GM18868 (cell line): ENCODE measurements around the gene PAK5.

Experiments
- ATAC-seq: cut with Tn5 transposase; IDR thresholded peaks from one replicate; pipeline ENCODE4 v1.9.1; 2021; ENCODE audit warnings: mild to moderate bottlenecking, moderate library complexity; ENCODE audit not compliant: unreplicated experiment

Gene PAK5

DNA sequence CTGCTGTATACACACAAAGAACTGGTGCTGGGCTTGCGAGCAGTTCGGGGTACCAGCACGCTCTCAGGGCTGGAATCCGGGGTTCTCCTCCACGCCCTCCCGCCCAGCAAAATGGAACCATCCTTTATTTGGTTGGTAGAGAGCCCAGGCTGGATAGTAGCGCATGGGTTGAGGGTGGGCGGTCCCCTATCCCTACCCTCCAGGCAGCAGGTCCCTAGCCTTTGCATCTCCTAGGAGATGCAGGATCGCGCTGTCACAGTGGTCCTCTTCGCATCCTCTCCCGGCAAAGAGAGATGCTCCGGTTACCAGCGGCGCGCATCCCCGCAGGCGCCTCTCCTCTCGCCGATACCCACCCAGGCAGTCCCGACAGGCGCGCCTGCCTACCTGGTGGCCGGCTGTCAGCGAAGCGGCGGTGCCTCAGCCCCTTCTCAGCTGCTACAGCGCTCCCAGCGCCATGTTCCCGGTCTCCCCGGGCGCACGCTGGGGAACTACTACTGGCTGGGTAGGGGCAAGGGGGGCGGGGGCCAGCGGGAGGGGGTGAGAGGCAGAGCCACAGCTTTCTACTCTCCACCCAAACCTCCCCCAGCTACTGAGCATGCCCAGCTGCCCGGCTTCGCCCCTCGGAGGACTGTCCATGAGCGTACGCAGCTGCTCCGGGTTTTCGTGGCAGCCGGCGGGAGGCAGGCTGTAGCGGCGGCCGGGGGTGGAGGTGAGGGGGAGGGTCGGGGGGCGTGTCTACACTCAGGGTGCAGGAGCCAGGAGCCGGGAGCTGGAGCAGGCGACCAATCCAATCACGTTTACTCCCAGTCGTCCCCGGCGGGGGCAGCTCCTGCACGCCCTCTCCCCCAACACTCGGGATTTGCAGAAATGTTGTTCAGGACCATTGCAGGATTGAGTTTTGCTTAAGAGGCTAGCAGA lies at the start of gene PAK5:
Gene PAK5, minus strand, starts transcription at position 699 of the 918 bp plus-strand sequence. CDS start 194,748 bp downstream, outside the sequence.
- ATAC-seq = no peak

DNA sequence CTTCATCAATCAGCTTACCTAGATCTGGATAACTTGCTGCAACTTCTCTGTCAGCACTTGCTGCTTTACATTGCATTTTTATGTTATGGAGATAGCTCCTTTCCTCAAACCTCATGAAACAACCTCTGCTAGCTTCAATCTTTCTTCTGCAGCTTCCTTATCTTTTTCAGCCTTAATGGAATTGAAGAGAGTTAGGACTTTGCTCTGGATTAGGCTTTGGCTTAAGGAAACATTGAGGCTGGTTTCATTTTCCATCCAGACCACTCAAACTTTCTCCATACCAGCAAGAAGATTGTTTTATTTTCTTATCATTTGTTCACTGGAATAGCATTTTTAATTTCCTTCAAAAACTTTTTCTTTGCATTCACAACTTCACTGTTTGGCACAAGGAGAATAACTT lies 48.8 kb upstream of the PAK5 start:
- ATAC-seq = no peak

DNA sequence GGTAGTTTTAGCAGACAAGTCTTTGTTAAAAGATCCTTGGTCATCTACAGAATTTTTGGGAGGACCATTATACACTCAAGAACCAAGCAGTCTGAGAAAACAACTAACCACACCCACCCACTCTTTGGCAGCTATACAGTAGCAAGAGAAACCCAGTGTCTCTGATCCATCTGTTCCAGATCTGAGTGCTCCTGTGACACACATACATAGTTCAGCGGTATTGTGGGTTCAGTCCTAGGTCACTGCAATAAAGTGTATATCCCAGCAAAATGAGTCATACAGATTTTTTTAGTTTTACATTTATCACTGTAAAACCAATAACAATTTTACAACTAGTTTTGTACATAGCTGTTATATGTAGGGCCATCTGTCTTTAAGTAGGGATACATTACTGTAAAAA lies 47.4 kb upstream of the PAK5 start:
- ATAC-seq = no peak

DNA sequence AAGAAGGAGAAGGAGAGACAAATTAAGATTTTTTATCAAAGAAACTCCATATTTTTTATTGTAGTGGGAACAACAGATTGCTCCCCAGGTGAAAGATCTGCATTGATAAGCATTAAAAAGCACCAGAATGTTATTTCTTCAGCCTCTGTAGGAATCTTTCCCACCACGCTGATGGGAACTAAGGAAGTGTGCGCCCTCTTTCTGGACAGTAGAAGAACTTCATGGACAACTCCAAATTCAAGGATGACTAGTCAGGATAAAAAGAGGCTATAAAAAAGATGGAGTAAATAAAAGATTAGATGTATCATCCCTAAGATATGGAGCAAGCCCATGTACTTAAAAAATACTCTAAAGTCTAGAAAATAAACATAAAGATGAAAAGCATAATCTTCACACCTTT lies 45.8 kb upstream of the PAK5 start:
- no peak for ATAC-seq

DNA sequence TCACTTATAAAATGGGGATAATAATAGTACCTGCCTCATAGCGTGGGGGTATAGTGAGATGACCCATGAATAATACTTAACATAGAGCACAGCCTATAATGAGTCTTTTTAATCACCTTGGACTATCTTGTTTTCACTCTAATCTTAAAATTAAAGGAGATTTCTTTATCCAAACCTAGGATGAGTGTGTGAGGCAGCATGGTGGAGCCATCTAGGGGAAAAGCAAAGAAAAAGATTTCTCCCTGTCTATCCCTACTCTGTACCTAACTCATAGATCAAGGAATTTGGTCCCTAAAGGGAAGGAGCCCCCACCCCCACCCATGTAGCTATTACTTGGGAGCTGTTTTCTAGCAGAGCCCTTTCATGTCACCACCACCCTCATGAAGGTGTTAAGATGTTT lies 45.2 kb upstream of the PAK5 start:
- no peak for ATAC-seq

DNA sequence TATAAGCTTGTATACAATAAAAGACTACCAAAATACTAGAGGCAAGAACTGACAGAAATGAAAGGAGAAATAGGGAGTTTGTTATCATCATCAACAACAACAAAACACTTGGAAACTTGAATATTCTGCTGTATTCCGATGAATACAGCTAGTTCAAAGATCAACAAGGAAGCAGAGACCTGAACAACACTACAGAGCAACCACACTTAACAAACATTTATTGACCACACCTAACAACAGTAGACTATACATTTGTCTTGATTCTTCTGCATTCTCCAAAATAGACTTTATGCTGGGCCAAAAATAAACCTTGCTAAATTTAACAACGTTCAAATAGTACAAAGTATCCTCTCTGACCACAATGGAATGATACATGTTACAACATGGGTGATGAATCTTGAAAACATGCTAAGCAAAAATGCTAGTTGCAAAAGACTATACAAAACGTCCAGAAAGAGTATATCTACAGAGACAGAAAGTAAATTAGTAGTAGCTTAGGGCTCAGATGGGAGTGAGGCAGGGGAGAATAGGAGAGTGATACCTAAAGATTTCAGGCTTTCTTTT lies 39.1 kb upstream of the PAK5 start:
- no peak for ATAC-seq

DNA sequence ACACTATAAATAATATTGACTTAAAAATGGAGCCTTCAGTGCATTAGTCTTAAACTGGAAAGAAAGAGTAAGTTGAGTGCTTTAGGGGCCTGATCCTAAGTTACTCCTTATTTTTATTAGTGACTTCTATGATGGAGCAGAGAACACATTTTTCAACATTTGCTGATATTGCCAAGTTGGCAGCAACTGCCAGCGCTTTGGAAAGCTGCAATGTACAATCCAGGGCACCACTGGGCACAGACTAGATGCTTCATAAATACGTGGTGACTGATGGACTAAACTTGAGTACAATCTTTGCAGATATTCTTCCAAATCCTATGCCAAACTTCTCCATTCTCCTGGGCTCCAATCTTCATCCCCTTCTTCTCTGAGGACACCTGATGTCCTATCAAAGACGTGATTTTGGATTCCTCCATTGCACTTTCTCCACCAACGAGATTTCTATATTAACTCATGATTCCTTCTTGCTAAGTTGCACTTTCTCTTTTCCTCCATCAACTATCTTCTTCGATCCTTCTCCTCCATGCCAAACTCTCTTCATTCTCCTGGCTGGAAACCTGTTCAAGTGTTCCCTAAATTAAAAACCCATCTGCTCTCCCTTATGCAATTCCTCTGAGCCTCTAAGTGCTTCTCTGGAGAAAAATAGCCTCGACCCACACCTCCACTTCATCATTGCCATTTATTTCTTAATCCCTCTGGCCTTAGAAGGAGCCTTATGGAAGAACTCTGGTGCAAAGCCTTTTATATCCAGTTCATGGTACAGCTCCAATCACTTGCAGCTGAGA lies 28.5 kb upstream of the PAK5 start:
- no peak for ATAC-seq

DNA sequence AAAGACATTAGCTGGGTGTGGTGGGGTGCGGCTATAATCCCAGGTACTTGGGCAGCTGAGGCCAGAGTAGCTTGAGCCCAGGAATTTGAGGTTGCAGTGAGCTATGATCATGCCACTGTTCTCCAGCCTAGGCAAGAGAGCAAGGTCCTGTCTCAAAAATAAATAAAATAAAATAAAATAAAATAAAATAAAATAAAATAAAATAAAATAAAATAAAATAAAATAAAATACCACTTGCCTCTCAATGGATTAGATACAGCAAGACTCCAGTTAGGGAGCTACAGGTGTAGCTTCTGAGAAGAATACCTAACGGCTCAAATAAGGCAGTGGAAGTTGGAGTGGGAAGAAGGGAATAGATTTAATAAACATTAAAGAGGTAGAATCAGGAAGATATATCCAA lies 13.7 kb upstream of the PAK5 start:
- ATAC-seq = no peak

DNA sequence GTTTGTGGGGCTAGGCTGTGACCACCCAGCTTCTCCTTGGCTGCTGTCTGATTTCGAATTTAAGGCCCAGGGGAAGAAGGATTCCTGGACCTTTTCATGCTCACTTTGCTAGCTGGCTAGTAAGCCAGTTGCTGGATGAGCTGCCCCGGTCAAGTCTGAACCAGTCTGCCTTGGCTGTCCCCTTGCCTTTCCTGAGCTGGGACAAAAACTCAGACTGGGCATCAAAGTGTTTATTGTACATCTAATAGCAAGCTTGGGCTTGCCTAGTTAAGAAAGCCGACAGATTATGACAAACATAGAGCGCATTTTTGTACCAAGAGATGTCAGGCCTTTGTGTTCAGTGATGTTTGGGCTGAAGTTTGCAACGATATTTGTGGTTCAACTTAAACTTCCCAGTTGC lies 750 bp upstream of the PAK5 start:
- ATAC-seq = no peak

DNA sequence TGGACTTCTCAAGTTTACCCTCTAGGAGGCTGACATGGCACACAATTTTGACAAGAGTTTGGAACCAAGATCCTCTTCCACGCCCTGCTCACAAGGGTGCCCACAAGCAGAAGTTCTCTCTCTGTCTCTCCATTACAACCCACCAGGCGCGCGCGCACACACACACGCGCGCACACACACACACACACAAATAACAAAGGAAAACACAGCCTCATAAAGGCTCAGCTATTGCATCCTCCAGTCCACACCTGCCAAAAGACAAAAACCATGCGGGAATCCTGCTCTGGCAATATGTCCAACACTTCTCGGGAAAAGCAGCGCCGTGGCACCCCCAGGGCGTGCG lies 870 bp downstream of the PAK5 start:
- no peak for ATAC-seq

DNA sequence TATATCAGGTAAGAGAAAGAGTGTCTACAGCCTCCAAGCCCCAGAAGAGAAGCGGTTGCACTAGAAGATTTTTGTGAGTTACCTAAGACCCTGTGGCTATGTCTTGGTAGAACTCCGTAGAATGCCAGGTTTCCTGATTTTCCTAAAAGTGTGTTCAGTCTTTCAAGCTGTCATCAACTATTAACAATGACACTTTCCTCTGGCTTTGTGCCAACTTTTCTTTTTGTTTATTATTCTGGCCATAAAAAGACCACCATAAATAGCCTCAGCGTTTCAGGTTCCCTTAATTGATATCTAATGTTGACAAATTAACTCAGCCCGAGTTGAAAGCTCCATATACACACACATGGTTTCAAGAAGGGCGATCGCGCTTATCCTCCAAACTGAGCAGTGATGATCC lies 1.2 kb downstream of the PAK5 start:
- no peak for ATAC-seq

DNA sequence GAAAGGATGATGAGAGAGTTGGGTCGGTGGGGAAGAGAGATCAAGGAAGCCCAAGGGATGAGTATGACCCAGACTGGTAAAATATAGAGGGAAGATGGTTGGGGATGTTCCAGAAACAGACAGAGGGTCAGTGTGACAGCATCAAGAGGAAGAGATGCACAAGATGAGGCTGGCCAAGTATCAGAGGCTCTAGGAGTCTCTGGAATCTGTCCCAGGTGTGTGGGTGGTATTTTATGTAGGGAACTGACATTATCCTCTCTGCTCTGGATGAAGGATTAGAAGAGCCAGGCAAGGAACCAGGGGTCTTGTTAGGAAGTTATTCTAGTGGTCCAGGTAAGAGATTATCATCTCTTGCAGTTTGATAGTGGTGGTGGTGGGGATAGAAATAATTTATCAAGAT lies 3.6 kb downstream of the PAK5 start:
- ATAC-seq = no peak

DNA sequence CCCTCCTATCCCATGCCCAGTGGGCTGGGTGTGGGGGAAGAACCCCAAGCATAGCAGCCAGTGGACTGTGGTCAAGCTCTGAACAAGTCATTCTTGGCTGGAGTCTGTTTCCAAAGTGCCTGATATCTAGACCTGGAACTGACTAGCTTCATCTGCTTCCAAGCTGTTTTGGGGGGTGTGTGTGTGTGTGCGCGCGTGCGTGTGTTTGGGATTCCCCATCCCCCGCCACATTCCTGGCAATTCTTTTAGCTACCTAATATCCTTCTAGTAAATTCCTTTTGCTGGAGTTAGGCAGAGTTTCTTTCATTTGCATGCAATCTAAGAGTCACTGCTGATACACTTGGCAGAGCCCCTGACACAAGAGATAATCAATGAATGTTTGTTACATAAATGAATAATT lies 7.8 kb downstream of the PAK5 start:
- no peak for ATAC-seq

DNA sequence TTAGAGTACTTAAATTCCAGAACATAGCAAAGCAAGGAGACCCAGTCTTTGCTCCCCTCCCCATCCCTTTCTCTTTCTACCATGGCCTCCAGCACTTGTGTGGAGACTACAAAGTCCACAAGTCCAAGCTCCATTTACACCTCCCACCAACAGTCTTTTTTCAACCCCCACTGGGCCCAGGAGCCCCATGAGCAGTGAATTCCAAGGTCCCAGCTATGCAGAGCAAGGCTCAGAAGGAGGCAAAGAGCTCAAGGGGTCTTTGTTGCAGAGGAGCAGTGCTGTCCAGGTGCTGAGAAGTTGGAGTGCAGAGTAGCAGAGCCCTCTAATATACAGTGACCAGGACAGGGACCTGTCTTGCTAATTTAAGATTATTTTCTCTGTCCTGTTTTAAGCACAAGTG lies 9.0 kb downstream of the PAK5 start:
- ATAC-seq = no peak

DNA sequence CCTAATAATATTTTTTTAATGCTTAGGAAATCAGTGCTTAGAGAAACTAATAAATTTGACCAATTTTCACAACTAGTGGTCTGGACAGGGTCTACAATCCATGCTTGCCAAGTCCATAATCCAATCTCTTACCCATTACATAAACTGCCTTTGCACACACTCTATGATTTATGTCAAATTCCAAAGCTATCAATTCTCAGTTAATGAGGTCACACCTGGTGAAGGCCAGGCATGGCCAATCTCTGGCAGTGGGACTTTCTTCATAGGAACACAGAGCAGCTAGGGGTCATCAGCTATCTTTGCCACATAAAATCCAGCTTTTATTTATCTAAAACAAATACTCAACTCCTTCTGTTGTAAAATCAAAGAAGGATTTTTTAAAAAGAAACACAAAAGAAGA lies 21.2 kb downstream of the PAK5 start:
- ATAC-seq = no peak

DNA sequence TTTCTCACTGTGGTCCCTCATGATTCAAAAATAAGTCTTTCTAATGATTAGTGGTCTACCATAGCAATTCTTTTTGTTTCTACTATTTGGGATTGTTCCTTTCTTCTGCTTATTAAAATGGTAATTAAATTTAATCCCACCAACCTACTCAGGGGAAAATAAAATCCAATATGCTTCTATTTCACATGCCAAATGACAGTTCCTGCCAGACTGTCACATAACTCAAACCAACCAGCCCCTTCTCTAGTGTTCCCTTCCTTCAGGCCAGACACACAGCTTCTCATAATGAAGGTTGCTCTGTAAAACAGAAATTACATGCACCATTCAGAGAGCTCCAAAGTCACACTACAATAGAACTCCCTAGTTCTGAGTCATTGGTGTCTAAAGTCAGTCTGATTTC lies 23.2 kb downstream of the PAK5 start:
- no peak for ATAC-seq

DNA sequence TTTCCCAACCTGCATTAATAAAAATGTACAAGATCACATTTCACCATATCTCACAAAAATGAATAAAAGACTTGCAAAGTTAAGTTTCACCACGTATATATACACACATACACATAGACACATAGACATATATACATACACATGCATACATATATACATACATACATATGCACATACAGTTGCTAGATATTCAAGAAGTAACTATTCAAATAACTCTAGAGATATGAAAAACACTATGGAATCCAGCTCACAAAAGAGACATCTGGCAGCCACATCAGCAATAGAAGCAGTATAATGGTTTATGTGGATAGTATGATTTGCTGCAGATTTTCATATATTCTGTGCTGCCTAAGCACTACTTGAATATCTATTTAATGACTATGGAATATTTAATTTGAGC lies 28.1 kb downstream of the PAK5 start:
- no peak for ATAC-seq

DNA sequence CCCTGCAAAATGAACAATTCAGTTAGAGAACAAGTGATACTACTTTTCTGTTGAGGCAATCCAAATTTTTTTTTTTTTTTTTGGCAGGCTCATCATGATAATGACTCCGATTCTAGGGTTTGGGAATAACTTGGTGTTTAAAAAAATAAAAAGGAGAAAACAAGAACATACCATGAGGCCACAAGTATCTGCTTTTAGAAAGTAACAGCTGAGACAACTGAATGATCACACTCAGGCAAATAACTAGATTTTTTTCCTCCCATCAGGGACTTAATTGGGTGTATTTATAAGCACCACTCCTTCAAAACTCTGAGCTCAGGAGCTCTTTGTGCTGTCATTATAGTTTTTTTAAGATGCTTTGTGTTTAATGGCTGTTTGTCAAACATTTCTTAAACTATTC lies 29.6 kb downstream of the PAK5 start:
- ATAC-seq = no peak

DNA sequence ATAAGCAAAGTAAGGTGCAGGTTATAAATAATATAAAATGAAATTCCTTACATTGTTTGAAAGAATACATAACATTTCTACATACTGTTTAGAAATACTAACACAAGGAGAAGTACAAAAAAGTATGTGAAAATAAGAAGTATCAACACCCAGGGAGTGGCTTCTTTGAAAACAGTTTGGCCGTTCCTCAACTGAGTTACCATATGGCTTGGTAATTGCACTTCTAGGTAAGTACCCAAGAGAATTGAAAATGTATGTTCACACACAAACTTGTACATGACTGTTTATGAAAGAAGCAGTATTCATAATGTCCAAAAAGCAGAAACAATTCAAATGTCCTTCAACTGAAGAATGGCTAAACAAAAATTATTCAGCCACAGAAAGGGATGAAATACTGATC lies 30.7 kb downstream of the PAK5 start:
- ATAC-seq = no peak

DNA sequence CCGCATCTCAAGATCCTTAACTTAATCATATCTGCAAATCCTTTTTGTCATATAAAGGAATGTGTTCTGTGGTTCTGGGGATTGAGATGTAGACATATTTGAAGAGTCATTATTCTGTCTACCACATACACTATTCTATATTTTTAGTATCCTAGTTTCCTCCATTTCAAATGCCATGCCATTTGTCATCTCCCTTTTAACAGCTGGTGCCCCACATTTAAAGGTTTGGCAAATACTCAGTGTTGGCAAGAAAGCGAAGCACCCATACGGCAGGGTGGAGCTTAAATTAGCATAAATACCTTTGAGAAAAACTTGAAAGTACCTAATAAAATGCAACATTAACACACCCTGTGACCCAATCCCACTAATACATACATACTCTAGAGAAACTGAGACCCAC lies 31.7 kb downstream of the PAK5 start:
- ATAC-seq = no peak

DNA sequence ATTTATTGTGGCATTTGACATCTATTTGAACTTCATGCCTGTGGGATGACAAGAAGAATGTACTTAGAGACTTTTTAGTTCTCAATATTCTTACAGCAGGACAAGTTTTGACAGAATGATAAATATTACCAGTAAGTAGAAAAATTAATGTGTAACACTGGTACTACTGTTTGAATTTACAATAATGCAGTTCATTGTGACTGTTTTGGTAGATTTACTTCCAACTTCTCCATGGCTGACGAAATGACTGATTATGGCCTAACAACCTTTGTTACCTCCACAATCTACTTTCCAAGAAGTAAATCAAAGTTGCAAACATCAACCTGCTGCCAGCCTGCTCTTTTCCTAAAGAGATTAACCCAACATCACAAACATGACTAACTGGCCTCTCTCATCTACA lies 38.5 kb downstream of the PAK5 start:
- no peak for ATAC-seq

DNA sequence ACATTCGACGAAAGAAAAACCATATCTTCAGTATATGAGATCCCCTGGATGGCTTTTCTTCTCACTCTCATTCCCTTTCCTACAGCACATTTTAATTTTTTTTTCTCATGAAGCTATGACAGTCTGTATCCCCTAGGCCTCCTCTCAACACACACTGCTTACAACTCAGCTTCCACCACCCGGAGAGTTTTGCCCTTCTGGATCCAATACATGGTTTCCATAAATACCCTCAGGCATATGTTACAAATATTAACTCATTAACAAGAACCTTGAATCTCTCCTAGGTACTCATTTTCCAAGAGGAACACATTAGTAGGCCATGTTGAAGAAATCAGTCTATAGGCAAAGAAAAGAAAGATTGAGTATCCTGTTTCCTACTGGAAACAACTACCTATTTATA lies 44.0 kb downstream of the PAK5 start:
- ATAC-seq = no peak
